Measurements from ENCODE around the gene IGFBP4. TPM values are rescaled to one million over a fixed set of nuclear protein-coding genes. Genes with fewer than 3 reads are reported as not detected.

IGFBP4 gene
- total RNA-seq, 1 donor, result 314 TPM

GRCh38 chr17:40471846-40472732 is 28.8 kb downstream of the IGFBP4 start:
- H3K4me3 ChIP-seq (ENCODE audit: low read depth, low read length), result no peak overlapping the region
- DNase-seq (ENCODE audit: low read depth), result peak; percentile 53
- TF ChIP-seq CTCF (IDR thresholded peaks at IDR 0.05; ENCODE audit: insufficient read depth, low read length), result no peak

GRCh38 chr17:40472733-40473452 is 29.6 kb downstream of the IGFBP4 start:
- peak; percentile 49 for DNase-seq (ENCODE audit: low read depth)
- no peak for TF ChIP-seq CTCF (IDR thresholded peaks at IDR 0.05; ENCODE audit: insufficient read depth, low read length)
- H3K4me3 ChIP-seq (ENCODE audit: low read depth, low read length), result no peak overlapping the region

- TF ChIP-seq CTCF (IDR thresholded peaks at IDR 0.05; ENCODE audit: insufficient read depth, low read length), result no peak
Observed at GRCh38 chr17:40473573-40474365, 30.5 kb downstream of the IGFBP4 start.

GRCh38 chr17:40474419-40475002 is 31.3 kb downstream of the IGFBP4 start:
- TF ChIP-seq CTCF (IDR thresholded peaks at IDR 0.05; ENCODE audit: insufficient read depth, low read length), result no peak
- no peak overlapping the region for H3K4me3 ChIP-seq (ENCODE audit: low read depth, low read length)
- no peak for DNase-seq (ENCODE audit: low read depth)

More at GRCh38 chr17:40473573-40474365, 30.5 kb downstream of the IGFBP4 start:
- no peak for DNase-seq (ENCODE audit: low read depth)
- no peak overlapping the region for H3K4me3 ChIP-seq (ENCODE audit: low read depth, low read length)

- H3K4me3 ChIP-seq (ENCODE audit: low read depth, low read length), result no peak overlapping the region
- no peak for DNase-seq (ENCODE audit: low read depth)
- no peak for TF ChIP-seq CTCF (IDR thresholded peaks at IDR 0.05; ENCODE audit: insufficient read depth, low read length)
Observed at GRCh38 chr17:40475234-40475908, 32.1 kb downstream of the IGFBP4 start.

GRCh38 chr17:40477796-40478195 is 34.5 kb downstream of the IGFBP4 start:
- DNase-seq (ENCODE audit: low read depth), result no peak
- no peak for TF ChIP-seq CTCF (IDR thresholded peaks at IDR 0.05; ENCODE audit: insufficient read depth, low read length)
- no peak overlapping the region for H3K4me3 ChIP-seq (ENCODE audit: low read depth, low read length)
